Astrocyte (in vitro differentiated cells and primary cell): Measurements from ENCODE around the gene FHL2.

Experiments
- CTCF ChIP-seq: IDR thresholded peaks from 2 replicates; pipeline ENCODE4 v1.5.1; 2011; ENCODE audit warnings: low read depth, mild to moderate bottlenecking, inconsistent platforms, low read length, moderate library complexity; ENCODE audit not compliant: insufficient read depth
- EZH2 ChIP-seq: IDR thresholded peaks from 2 replicates; pipeline ENCODE4 v1.6.1; 2012; ENCODE audit warnings: mild to moderate bottlenecking, low read length, inconsistent platforms; ENCODE audit not compliant: insufficient read depth

- TF ChIP-seq EZH2 (no peak), CTCF (no peak)
Measured at GRCh38 chr2:105442056-105442455, 43.2 kb upstream of the FHL2 start.
